Ureter (tissue), 1 donor: ENCODE measurements around the gene PLEKHB1. TPM values are rescaled to one million over a fixed set of nuclear protein-coding genes. Genes with fewer than 3 reads are reported as not detected.
"Not testable (repeated sequence)": the region's sequence is repeated elsewhere in the genome, so short reads cannot be mapped to it uniquely, and the experiment has no call there.

ENCODE experiments used
- DNase-seq: peaks from one replicate; pipeline ENCODE4 v3.0.0-alpha.2; 2020; ENCODE audit warnings: low spot score
- total RNA-seq: library from RNA; stranded (reverse); gene quantifications from one replicate; pipeline ENCODE4 v1.2.4, GENCODE V29; 2023
- donor health status: DM: yes; HTN: yes; CAD: no.

The PLEKHB1 gene
- total RNA-seq, 1 donor from 2014 or later: 10.8 TPM

GRCh38 chr11:73676552-73676951 lies 30.2 kb downstream of the PLEKHB1 start:
- not testable (repeated sequence) for DNase-seq

- DNase-seq: no peak
These were observed 34.3 kb downstream of the PLEKHB1 start for GRCh38 chr11:73680687-73681086.

GRCh38 chr11:73693899-73694525 lies 47.6 kb downstream of the PLEKHB1 start:
- DNase-seq: no peak

GRCh38 chr11:73705053-73705452 lies 58.7 kb downstream of the PLEKHB1 start:
- DNase-seq: no peak

GRCh38 chr11:73710964-73711363 lies 64.6 kb downstream of the PLEKHB1 start:
- no peak for DNase-seq

Other genes with a start within 250 kb of the PLEKHB1 start
- 29.7 TPM for gene FAM168A, start 48.5 kb upstream of the PLEKHB1 start, total RNA-seq
- 121 TPM for gene RAB6A, start 114.5 kb downstream of the PLEKHB1 start, total RNA-seq
- gene MRPL48, start 141.3 kb downstream of the PLEKHB1 start, total RNA-seq: 39.4 TPM
- gene COA4, start 230.3 kb downstream of the PLEKHB1 start, total RNA-seq: 89.5 TPM
- gene PAAF1, start 230.4 kb downstream of the PLEKHB1 start, total RNA-seq: 24.6 TPM